Calu3 (cell line): ENCODE results near the gene NTNG1. TPM values are rescaled to one million over a fixed set of nuclear protein-coding genes. Genes with fewer than 3 reads are reported as not detected.

Experiments
- BruUV-seq: library from RNA; stranded (reverse); fragments of 400-500 nt; replicated peaks from 2 replicates; lab custom pipeline; 2021; lab: Mats Ljungman, UMichigan
- CTCF ChIA-PET: fragments of 300-600 bp; sonication (Branson Sonifier 250); formaldehyde crosslinking; loops from one replicate; lab custom pipeline; 2022; ENCODE audit warnings: antibody characterized with exemption; lab: Charles Lee
- DNase-seq: peaks from one replicate; pipeline ENCODE4 v3.0.0; 2022
- H3K27ac Mint-ChIP-seq: one replicate; pipeline ENCODE4 v1.8.0; 2022; ENCODE audit warnings: mixed read lengths; ENCODE audit not compliant: unreplicated experiment
- H3K27me3 Mint-ChIP-seq: one replicate; pipeline ENCODE4 v1.8.0; 2022; ENCODE audit warnings: mixed read lengths; ENCODE audit not compliant: unreplicated experiment
- H3K36me3 Mint-ChIP-seq: one replicate; pipeline ENCODE4 v1.8.0; 2022; ENCODE audit warnings: mild to moderate bottlenecking, moderate library complexity, mixed read lengths; ENCODE audit not compliant: insufficient read depth, unreplicated experiment
- H3K4me1 Mint-ChIP-seq: one replicate; pipeline ENCODE4 v1.8.0; 2022; ENCODE audit warnings: mild to moderate bottlenecking, low read depth, mixed read lengths; ENCODE audit not compliant: unreplicated experiment
- H3K4me3 Mint-ChIP-seq: one replicate; pipeline ENCODE4 v1.8.0; 2022; ENCODE audit warnings: mild to moderate bottlenecking, low read depth, moderate library complexity, mixed read lengths; ENCODE audit not compliant: unreplicated experiment
- H3K9me3 Mint-ChIP-seq: one replicate; pipeline ENCODE4 v1.8.0; 2022; ENCODE audit warnings: low read depth, mixed read lengths; ENCODE audit not compliant: unreplicated experiment
- CTCF ChIP-seq: fragments of 200-600 bp; IDR thresholded peaks from one replicate; pipeline ENCODE4 v1.8.0; 2022; ENCODE audit warnings: antibody characterized with exemption; ENCODE audit not compliant: unreplicated experiment
- intact Hi-C: fragments of 100-400 bp; cut with micrococcal nuclease; formaldehyde crosslinking; loops from one replicate; pipeline ENCODE4 v1.10.0; 2022; ENCODE audit not compliant: unreplicated experiment
- total RNA-seq: library from RNA; stranded (reverse); gene quantifications from 2 replicates; pipeline ENCODE4 v1.2.3, GENCODE V29; 2022

Gene NTNG1
- total RNA-seq, 1 experiment from 2014 or later: 2.6 TPM

GRCh38 chr1:107457989-107458388, 317.1 kb downstream of the NTNG1 start:
- Mint-ChIP-seq H3K4me3 (no peak overlapping the region), H3K36me3 (no peaks in the 10 kb centered on the region), H3K27me3 (peaks cover 13% of the 10 kb centered on the region), H3K4me1 (no peaks in the 10 kb centered on the region), H3K9me3 (no peaks in the 10 kb centered on the region), H3K27ac (no peak overlapping the region)
- CTCF ChIA-PET: no interaction called here
- no peak for TF ChIP-seq CTCF
- DNase-seq: no peak
- no TSS peak for BruUV-seq
- intact Hi-C loops: no loop called here

- no peaks in the 10 kb centered on the region for H3K4me1 Mint-ChIP-seq
- intact Hi-C loops: no loop called here
- no TSS peak for BruUV-seq
These were observed 318.5 kb downstream of the NTNG1 start for GRCh38 chr1:107459204-107459904.

GRCh38 chr1:107460035-107460434, 319.2 kb downstream of the NTNG1 start:
- Mint-ChIP-seq H3K27ac (no peak overlapping the region), H3K36me3 (no peaks in the 10 kb centered on the region), H3K9me3 (no peaks in the 10 kb centered on the region), H3K4me1 (no peaks in the 10 kb centered on the region), H3K4me3 (no peak overlapping the region), H3K27me3 (peaks cover 17% of the 10 kb centered on the region)
- DNase-seq: no peak
- BruUV-seq: no TSS peak
- CTCF ChIA-PET: no interaction called here
- intact Hi-C loops: no loop called here
- TF ChIP-seq CTCF: no peak

More at GRCh38 chr1:107459204-107459904, 318.5 kb downstream of the NTNG1 start:
- peaks cover 13% of the 10 kb centered on the region for H3K27me3 Mint-ChIP-seq
- CTCF ChIA-PET: no interaction called here
- DNase-seq: no peak
- H3K27ac Mint-ChIP-seq: no peak overlapping the region
- no peak overlapping the region for H3K4me3 Mint-ChIP-seq
- H3K36me3 Mint-ChIP-seq: no peaks in the 10 kb centered on the region
- H3K9me3 Mint-ChIP-seq: no peaks in the 10 kb centered on the region
- TF ChIP-seq CTCF: no peak

- intact Hi-C loops: no loop called here
- CTCF ChIA-PET: no interaction called here
- Mint-ChIP-seq H3K4me1 (no peaks in the 10 kb centered on the region), H3K4me3 (no peak overlapping the region), H3K27ac (no peak overlapping the region), H3K9me3 (no peaks in the 10 kb centered on the region), H3K36me3 (no peaks in the 10 kb centered on the region), H3K27me3 (peaks cover 38% of the 10 kb centered on the region)
- no peak for TF ChIP-seq CTCF
- no peak for DNase-seq
- no TSS peak for BruUV-seq
These were observed 324.0 kb downstream of the NTNG1 start for GRCh38 chr1:107464827-107465226.
